GM13976 (cell line): ENCODE results near the gene C16orf78.

ENCODE experiments used
- DNase-seq: peaks from one replicate; pipeline ENCODE4 v3.0.0; 2012; ENCODE audit warnings: low spot score
- in situ Hi-C: fragments of 300-500 bp; cut with MboI; formaldehyde crosslinking; loops from one replicate; pipeline ENCODE4 v1.12.0; 2022; ENCODE audit warnings: low sequenced_read_pairs, mixed read lengths, inconsistent platforms; ENCODE audit not compliant: unreplicated experiment
- TF ChIP-seq, protein P1 (sequence below): IDR thresholded peaks from 2 replicates; pipeline ENCODE4 v1.5.1; 2012; ENCODE audit warnings: borderline replicate concordance, mild to moderate bottlenecking; ENCODE audit not compliant: insufficient read depth; ENCODE audit errors: extremely low read depth, missing control alignments, control extremely low read depth

C16orf78 gene

DNA sequence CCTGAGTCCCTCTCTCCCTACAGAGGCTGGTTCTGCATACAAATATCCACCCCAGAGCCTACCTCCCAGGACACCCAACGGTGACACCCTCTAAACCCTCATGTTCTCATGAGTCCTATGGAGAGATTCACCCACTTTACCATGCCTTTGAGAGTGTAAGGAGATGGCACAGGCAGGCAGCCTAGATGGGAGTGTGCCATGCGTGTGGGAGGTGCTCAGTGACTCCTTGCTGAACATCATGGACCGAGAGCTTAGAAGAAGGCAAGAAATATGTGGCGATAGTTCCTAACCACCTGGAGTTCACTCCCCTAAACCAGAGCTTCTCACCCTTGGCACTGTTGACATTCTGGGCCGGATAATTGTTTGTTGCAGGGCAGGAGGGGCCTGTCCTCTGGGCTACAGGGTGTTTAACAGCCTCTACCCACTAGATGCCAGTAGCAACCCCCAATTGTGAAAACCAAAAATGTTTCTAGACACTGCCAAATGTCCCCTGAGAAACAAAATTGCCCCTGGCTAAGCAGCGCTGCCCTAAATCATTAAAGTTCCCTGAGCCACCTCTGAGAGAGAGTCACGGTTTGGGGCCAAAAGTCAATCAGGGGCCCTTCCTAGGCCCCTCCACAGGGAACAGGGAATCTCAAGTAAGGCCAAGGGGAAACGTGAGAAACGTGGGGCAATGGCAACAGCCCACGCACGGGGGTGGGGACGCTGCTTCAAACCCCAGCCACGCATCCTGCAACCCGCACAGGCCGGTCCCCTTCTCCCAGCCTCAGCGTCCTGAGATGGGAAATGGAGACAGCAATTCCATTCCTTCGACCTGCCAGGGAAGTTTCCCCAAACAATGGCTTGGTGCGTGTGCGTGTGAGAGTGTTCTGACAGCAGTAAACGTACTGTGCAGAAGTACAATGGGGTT is 66.8 kb downstream of the C16orf78 start:
- in situ Hi-C loops, result no loop called here
- TF ChIP-seq, protein P1, sequence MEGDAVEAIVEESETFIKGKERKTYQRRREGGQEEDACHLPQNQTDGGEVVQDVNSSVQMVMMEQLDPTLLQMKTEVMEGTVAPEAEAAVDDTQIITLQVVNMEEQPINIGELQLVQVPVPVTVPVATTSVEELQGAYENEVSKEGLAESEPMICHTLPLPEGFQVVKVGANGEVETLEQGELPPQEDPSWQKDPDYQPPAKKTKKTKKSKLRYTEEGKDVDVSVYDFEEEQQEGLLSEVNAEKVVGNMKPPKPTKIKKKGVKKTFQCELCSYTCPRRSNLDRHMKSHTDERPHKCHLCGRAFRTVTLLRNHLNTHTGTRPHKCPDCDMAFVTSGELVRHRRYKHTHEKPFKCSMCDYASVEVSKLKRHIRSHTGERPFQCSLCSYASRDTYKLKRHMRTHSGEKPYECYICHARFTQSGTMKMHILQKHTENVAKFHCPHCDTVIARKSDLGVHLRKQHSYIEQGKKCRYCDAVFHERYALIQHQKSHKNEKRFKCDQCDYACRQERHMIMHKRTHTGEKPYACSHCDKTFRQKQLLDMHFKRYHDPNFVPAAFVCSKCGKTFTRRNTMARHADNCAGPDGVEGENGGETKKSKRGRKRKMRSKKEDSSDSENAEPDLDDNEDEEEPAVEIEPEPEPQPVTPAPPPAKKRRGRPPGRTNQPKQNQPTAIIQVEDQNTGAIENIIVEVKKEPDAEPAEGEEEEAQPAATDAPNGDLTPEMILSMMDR, result no peak
- no peak for DNase-seq

DNA sequence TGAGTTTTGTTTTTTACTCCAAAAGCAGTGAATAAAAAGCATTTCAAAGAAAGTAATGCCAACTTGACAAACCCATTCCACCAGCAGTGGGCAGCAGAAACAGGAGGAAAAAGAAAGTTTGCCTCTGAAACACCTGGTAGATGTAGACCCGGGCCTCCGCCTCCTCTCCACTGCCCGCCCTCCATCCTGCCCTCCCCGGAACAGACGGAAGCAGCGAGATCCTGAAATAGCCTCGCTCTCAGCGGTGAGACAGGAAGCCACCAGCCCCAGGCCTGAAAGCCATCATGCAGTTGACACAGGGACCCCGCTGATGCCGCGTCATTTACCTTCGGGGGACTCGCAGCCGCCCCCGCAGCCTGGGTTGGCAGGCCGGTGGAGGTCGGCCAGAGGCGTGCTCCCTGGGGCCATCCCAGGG is 67.8 kb downstream of the C16orf78 start:
- peak; percentile 87 for DNase-seq
- TF ChIP-seq, protein P1, result peak; percentile 25
- in situ Hi-C loops, result no loop called here

DNA sequence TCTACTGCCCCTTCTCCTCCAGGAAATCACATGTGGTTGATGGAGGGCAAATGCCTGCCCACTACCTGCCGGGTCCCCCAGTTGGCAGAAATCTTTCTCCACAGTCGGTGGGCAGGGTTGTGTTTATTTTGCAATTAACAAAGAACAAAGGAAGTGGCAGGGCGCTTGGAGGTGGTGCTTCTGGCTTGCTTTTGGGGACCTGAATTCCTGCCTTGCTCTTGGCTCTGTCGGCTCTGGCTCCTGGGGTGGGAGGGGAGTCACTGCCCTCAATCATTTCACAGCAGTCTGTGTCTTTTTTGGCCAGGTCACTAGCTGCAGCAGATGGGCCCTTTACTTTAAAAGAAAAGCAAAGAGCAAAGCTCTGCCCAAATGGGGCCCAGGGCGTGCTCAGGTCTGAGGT is 69.2 kb downstream of the C16orf78 start:
- DNase-seq, result no peak

DNA sequence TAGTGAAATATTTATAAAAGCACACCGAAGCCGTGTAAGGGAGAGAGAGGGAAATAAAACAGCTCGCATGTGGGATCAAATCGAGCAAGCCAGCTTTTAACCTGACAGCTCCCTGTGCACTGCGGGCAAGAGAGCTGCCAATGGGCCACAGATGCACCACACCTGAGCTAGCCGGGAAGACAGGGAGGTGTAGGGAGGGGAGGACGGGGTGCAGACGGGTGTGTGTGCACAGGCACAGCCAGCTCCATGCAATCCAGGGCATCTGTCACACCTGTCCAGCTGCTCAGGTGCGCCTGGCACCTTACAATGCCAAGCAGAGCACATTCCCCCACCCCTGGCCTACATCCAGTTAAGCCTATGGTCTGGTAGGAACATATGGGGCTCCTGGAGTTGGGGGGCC is 70.0 kb downstream of the C16orf78 start:
- DNase-seq, result no peak
- in situ Hi-C loops, result no loop called here
- TF ChIP-seq, protein P1, result no peak

More for the DNA sequence above, 69.2 kb downstream of the C16orf78 start:
- in situ Hi-C loops, result no loop called here
- TF ChIP-seq, protein P1, result no peak

DNA sequence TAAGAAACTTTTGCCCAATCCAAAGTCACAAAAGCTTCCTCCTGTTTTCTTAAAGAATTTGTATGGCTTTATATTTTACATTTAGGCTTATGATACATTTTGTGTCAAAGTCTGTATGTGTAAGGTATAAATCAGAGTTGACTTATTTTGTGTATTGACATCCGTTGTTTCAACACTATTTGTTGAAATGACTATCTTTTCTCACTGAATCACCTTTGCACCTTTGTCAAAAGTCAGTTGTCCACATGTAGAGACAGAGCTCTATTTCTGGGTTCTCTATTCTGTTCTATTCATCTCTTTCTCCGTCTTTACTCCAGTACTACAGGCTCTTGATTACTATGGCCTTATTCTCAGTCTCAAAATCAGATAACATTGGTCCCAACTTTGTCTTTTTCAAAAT is 73.2 kb downstream of the C16orf78 start:
- no peak for DNase-seq
- TF ChIP-seq, protein P1, result no peak
- in situ Hi-C loops, result no loop called here
